DOHH2 (cell line): ENCODE data around the gene VSIG8.

Source experiments
- H3F3A ChIP-seq: fragments of 200-600 bp; sonication (generic), shearing (Covaris generic); 2 replicates; pipeline ENCODE4 v1.6.0; 2016; ENCODE audit warnings: antibody characterized with exemption, mild to moderate bottlenecking; ENCODE audit not compliant: control insufficient read depth, insufficient read depth
- H3K27ac ChIP-seq: fragments of 200-600 bp; sonication (generic); 2 replicates; pipeline ENCODE4 v1.5.1; 2014; ENCODE audit warnings: low read depth, mild to moderate bottlenecking, low read length, moderate library complexity
- H3K27me3 ChIP-seq: fragments of 200-600 bp; sonication (generic); 2 replicates; pipeline ENCODE4 v1.6.1; 2014; ENCODE audit warnings: mild to moderate bottlenecking, low read length, mixed read lengths; ENCODE audit not compliant: control insufficient read depth
- H3K36me3 ChIP-seq: fragments of 200-600 bp; sonication (generic); 2 replicates; pipeline ENCODE4 v1.6.1; 2014; ENCODE audit warnings: mild to moderate bottlenecking, low read length, moderate library complexity, mixed read lengths; ENCODE audit not compliant: control insufficient read depth
- H3K4me1 ChIP-seq: fragments of 200-600 bp; sonication (generic); 2 replicates; pipeline ENCODE4 v1.6.1; 2014; ENCODE audit warnings: mild to moderate bottlenecking, low read length, mixed read lengths; ENCODE audit not compliant: control insufficient read depth
- H3K4me2 ChIP-seq: fragments of 200-600 bp; sonication (generic); 2 replicates; pipeline ENCODE4 v1.6.0; 2014; ENCODE audit warnings: mild to moderate bottlenecking, low read length, moderate library complexity
- H3K4me3 ChIP-seq: fragments of 200-600 bp; sonication (generic); 2 replicates; pipeline ENCODE4 v1.5.1; 2014; ENCODE audit warnings: mild to moderate bottlenecking, low read length, mixed read lengths
- H3K79me2 ChIP-seq: fragments of 200-600 bp; sonication (generic); 2 replicates; pipeline ENCODE4 v1.6.1; 2014; ENCODE audit warnings: mild to moderate bottlenecking, low read length, mixed read lengths; ENCODE audit not compliant: control insufficient read depth
- H3K9me2 ChIP-seq: fragments of 200-600 bp; sonication (generic); replicated peaks from 2 replicates; pipeline ENCODE4 v1.6.1; 2014; ENCODE audit warnings: mild to moderate bottlenecking, low read length, mixed read lengths; ENCODE audit not compliant: control insufficient read depth
- H3K9me3 ChIP-seq: fragments of 200-600 bp; sonication (generic); 2 replicates; pipeline ENCODE4 v1.6.1; 2014; ENCODE audit warnings: antibody characterized with exemption, low read length, mixed read lengths; ENCODE audit not compliant: control insufficient read depth, insufficient read depth
- H4K20me1 ChIP-seq: fragments of 200-600 bp; sonication (generic); 2 replicates; pipeline ENCODE4 v1.6.0; 2014; ENCODE audit warnings: low read depth, mild to moderate bottlenecking, antibody characterized with exemption, low read length, moderate library complexity; ENCODE audit not compliant: control insufficient read depth, insufficient read depth
- CTCF ChIP-seq: fragments of 200-600 bp; sonication (generic); IDR thresholded peaks from one replicate; pipeline ENCODE4 v1.5.1; 2014; ENCODE audit warnings: antibody characterized with exemption, mild to moderate bottlenecking, low read depth, low read length; ENCODE audit not compliant: poor library complexity, severe bottlenecking
- EZH2phosphoT487 ChIP-seq: fragments of 200-600 bp; sonication (generic); IDR thresholded peaks from 2 replicates; pipeline ENCODE4 v1.6.1; 2017; ENCODE audit warnings: borderline replicate concordance, mild to moderate bottlenecking, antibody characterized with exemption, low read length, moderate library complexity, mixed read lengths

The VSIG8 gene

GRCh38 chr1:159825564-159825963 lies 36.9 kb downstream of the VSIG8 start:
- Histone ChIP-seq H4K20me1 (no peaks in the 10 kb centered on the region), H3K36me3 (no peaks in the 10 kb centered on the region), H3K4me2 (no peak overlapping the region), H3K27me3 (peaks cover 5% of the 10 kb centered on the region; the same call in 1 of the 2 replicates), H3K79me2 (no peaks in the 10 kb centered on the region), H3K27ac (no peak overlapping the region), H3K4me3 (no peak overlapping the region), H3K4me1 (no peaks in the 10 kb centered on the region), H3K9me3 (no peaks in the 10 kb centered on the region), H3F3A (no peaks in the 10 kb centered on the region), H3K9me2 (no peaks in the 10 kb centered on the region)
- TF ChIP-seq EZH2phosphoT487 (no peak), CTCF (no peak)

- Histone ChIP-seq H3K27me3 (peaks cover 9% of the 10 kb centered on the region; the same call in 1 of the 2 replicates), H3K4me2 (no peak overlapping the region), H3K4me3 (no peak overlapping the region), H3K9me3 (no peaks in the 10 kb centered on the region), H3F3A (no peaks in the 10 kb centered on the region), H4K20me1 (no peaks in the 10 kb centered on the region), H3K36me3 (no peaks in the 10 kb centered on the region), H3K27ac (no peak overlapping the region), H3K9me2 (no peaks in the 10 kb centered on the region), H3K4me1 (no peaks in the 10 kb centered on the region), H3K79me2 (no peaks in the 10 kb centered on the region)
- TF ChIP-seq EZH2phosphoT487 = no peak
- TF ChIP-seq CTCF = no peak
Measured at GRCh38 chr1:159823406-159823805, 39.1 kb downstream of the VSIG8 start.

GRCh38 chr1:159821171-159821867 lies 41.1 kb downstream of the VSIG8 start:
- H3K4me3 ChIP-seq = no peak overlapping the region
- H3K36me3 ChIP-seq = no peaks in the 10 kb centered on the region
- no peaks in the 10 kb centered on the region for H3K4me1 ChIP-seq

More at GRCh38 chr1:159821171-159821867, 41.1 kb downstream of the VSIG8 start:
- no peaks in the 10 kb centered on the region for H3K9me2 ChIP-seq
- peaks cover 9% of the 10 kb centered on the region; the same call in 1 of the 2 replicates for H3K27me3 ChIP-seq
- no peaks in the 10 kb centered on the region for H3K9me3 ChIP-seq
- H3K4me2 ChIP-seq = no peak overlapping the region
- no peak overlapping the region for H3K27ac ChIP-seq
- H4K20me1 ChIP-seq = no peaks in the 10 kb centered on the region
- no peaks in the 10 kb centered on the region for H3K79me2 ChIP-seq
- TF ChIP-seq CTCF (no peak), EZH2phosphoT487 (no peak)
- no peaks in the 10 kb centered on the region for H3F3A ChIP-seq
